Measurements from ENCODE around the gene RNF224.
"Not testable (repeated sequence)": the region's sequence is repeated elsewhere in the genome, so short reads cannot be mapped to it uniquely, and the experiment has no call there.

Gene RNF224

GRCh38 chr9:137241490-137242268, 14.4 kb downstream of the RNF224 start:
- DNase-seq, result peak; percentile 52

- DNase-seq, result no peak
Observed at GRCh38 chr9:137242269-137243203, 15.2 kb downstream of the RNF224 start.

- not testable (repeated sequence) for DNase-seq
Observed at GRCh38 chr9:137243266-137243625, 15.9 kb downstream of the RNF224 start.

GRCh38 chr9:137243626-137244485, 16.6 kb downstream of the RNF224 start:
- no peak for DNase-seq

GRCh38 chr9:137244486-137245449, 17.5 kb downstream of the RNF224 start:
- DNase-seq, result no peak

GRCh38 chr9:137245450-137246421, 18.4 kb downstream of the RNF224 start:
- DNase-seq, result no peak

- DNase-seq, result no peak
Observed at GRCh38 chr9:137247135-137247915, 20.0 kb downstream of the RNF224 start.

GRCh38 chr9:137247916-137248175, 20.5 kb downstream of the RNF224 start:
- DNase-seq, result no peak

- no peak for DNase-seq
Observed at GRCh38 chr9:137250329-137251193, 23.3 kb downstream of the RNF224 start.

- DNase-seq, result no peak
Observed at GRCh38 chr9:137251194-137251461, 23.8 kb downstream of the RNF224 start, which contains the start of gene STPG3. TSS of gene STPG3 (plus strand) at chr9:137251286. CDS start at chr9:137251287, 1 bp downstream.

- no peak for DNase-seq
Observed at GRCh38 chr9:137251490-137252268, 24.4 kb downstream of the RNF224 start.

- DNase-seq, result no peak
Observed at GRCh38 chr9:137252555-137253506, 25.5 kb downstream of the RNF224 start.

- no peak for DNase-seq
Observed at GRCh38 chr9:137253717-137254623, 26.7 kb downstream of the RNF224 start.

- peak; percentile 97 to 99 for DNase-seq
Observed at GRCh38 chr9:137254624-137255447, 27.5 kb downstream of the RNF224 start, which contains the start of gene NELFB. TSS of gene NELFB (plus strand) at chr9:137255327.
